ENCODE data around the gene RARRES1.

GRCh38 chr3:158744567-158745288, 12.5 kb upstream of the RARRES1 start:
- TF ChIP-seq ZNF274 (IDR thresholded peaks at IDR 0.05; ENCODE audit: low read depth, low read length) (no peak), YY1 (IDR thresholded peaks at IDR 0.05; ENCODE audit: insufficient read depth, insufficient read length) (no peak), SUZ12 (IDR thresholded peaks at IDR 0.05; ENCODE audit: extremely low read depth, insufficient read depth, insufficient read length) (no peak)
